ENCODE data around the gene ANKRD17.

ANKRD17 gene

DNA sequence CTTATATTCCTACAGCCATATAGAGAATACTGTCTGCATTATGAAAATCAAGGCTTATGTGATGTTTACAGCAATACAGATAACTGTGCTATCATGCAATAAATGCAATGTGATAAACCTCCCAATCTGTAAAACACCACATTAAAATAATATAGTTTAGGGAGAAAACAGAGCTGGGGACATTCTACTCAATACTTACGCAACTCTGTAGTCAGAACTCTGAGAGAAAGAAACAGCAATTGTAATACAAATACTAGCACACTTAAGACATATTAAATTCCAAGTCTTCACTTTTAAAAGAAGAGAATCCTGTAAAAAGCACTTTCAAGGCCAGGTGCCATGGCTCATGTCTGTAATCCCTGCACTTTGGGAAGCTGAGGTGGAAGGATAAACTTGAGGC, 61.4 kb downstream of the ANKRD17 start:
- no peak for DNase-seq

DNA sequence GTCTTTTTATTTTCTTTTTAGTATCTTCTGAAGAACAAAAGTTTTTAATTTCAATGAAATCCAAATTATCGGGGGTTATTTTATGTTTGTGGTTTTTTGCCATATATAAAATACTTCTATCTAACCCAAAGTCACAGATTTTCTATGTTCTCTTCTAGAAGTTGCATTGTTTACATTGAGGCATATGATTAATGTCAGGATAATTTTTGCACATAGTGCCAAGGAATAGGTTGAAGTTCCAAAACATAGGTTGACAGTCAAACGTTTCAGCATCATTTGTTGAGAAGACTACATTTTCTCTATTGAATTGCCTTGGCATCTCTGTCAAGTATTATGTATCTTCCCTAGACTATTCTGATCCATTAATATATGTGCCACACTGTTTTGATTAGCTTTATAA, 64.5 kb downstream of the ANKRD17 start:
- DNase-seq, result no peak

DNA sequence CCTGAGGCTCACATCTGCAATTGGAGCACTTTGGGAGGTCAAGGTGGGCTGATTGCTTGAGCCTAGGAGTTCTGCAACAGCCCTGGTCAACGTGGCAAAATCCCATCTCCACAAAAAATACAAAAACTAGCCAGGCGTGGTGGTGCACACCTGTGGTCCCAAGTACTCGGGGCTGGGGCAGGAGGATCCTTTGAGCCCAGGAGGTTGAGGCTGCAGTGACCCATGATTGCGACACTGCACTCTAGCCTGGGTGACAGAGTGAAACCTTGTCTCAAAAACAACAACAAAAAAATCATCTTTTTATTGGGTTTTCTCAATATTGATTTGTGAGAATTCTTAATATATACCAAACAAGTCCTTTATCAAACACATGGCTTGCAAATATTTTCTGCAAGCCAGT, 64.9 kb downstream of the ANKRD17 start:
- no peak for DNase-seq

DNA sequence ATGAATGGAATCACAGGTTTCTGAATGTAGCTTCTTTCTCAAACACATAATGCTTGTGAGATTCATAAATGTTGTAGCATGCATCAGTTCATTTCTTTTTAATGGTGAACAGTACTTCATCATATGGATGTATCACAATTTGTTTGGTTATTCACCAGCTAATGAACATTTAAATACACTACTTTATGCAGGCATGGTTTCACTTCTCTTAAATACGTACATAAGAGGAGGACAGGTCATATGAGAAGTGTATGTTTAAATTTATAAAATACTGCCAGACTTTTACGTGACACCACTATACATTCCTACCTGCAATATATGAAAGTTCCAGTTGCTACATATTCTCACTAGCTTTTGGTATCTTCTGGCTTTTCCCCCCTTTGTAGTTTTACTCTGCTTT, 65.4 kb downstream of the ANKRD17 start:
- DNase-seq, result no peak

DNA sequence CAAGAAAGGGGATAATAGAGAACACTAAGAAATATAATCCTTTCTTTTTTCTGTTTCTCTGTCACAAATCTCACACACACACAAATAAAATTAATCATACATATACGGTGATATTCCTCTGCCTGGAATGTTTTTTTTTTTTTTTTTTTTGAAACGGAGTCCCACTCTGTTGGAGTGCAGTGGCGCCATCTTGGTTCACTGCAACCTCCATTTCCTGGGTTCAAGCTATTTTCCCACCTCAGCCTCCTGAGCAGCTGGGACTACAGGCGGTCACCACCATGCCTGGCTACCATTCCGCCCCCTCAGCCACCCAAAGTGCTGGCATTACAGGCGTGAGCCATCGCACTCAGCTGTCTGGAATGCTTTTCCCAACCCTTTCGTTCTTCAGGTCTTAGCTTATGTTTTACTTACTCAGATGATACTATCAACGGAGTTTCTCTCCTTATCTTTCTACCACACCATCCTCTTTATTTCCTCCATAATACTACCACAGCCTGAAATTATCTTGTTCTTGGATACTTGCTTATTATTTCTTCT, 69.3 kb downstream of the ANKRD17 start:
- DNase-seq, result no peak

DNA sequence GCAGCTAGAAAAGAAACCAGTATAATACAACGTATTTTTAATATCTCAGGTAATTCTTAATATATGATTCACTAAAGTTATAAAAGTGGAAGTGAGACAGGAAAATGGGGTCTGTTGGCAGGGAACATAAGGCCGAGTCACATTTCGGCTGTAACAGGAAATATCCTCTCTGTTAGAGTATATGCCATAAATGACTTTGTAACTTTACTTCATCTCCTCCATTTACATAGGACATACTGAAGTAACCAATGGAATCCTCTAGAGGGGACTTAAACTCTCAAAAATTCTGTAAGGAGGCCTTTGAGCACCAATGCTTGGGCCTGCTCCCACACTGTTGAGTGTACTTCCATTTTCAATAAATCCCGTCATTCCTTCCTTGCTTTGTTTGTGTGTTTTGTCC, 71.3 kb downstream of the ANKRD17 start:
- no peak for DNase-seq

DNA sequence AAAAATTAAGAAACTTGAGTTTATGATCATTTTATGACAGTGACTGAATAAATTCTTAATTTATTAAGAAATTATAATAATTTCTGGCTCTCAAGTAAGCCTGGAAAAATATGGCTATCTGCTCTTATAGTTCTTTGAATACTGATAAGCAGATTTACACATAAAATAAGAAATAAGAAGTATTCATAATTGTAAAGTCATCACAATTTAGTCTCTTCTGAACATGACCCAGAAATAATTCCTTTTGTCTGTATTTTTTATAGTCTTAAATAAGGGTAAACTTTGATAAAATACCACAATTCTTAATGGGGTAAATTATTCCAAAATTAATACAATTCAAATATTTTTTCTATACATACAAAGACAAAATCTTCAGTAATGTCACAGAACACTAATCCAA, 72.7 kb downstream of the ANKRD17 start:
- DNase-seq, result no peak

DNA sequence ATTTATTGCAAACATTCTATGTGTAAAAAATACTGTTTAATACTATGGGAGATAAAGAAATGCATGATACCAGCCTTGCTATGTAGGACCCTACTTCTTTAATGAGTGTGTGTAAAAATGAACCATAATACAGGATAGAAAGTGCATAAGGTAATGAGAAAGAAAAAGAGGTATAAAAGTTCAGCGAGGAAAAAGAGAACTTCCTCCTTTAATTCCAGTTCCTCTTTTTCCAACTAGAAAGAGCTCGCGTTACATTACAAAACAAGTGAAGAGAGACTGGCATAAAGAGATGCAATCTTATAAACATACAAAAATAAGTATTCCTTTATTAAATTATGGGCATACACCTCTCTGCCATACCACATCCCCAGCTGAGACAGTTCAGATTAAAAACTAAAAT, 77.4 kb downstream of the ANKRD17 start:
- no peak for DNase-seq

DNA sequence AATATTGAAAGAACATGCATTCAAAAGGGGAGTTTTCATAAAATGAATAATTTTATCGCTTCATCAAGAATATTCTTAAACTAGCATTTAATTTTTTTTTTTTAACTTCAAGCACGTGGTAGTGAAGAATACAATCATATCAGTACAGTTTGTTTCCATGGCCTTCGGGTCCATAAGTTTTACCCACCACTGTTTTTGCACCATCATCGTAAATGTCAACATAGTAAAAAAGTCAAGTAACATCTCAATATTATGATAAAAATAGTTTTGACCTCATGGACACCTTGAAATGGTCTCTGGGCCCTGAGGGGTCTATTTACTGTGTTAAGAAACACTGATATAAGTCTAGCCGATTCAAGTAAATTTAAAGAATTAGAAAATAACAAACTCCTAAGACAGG, 80.2 kb downstream of the ANKRD17 start:
- no peak for DNase-seq

DNA sequence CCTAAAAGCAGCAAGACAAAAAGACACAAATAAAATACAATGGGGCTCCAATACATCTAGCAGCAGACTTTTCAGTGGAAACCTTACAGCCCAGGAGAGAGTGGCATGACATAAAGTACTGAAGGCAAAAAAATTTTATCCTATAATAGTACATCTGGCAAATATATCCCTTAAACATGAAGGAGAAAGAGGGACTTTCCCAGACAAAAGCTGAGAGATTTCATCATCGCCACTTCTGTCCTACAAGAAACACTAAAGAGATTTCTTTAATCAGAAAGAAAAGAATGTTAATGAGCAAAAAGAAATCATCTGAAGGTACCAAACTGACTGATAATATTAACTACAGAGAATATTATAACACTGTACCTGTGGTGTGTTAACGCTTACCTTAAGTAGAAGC, 86.4 kb downstream of the ANKRD17 start:
- DNase-seq, result no peak

DNA sequence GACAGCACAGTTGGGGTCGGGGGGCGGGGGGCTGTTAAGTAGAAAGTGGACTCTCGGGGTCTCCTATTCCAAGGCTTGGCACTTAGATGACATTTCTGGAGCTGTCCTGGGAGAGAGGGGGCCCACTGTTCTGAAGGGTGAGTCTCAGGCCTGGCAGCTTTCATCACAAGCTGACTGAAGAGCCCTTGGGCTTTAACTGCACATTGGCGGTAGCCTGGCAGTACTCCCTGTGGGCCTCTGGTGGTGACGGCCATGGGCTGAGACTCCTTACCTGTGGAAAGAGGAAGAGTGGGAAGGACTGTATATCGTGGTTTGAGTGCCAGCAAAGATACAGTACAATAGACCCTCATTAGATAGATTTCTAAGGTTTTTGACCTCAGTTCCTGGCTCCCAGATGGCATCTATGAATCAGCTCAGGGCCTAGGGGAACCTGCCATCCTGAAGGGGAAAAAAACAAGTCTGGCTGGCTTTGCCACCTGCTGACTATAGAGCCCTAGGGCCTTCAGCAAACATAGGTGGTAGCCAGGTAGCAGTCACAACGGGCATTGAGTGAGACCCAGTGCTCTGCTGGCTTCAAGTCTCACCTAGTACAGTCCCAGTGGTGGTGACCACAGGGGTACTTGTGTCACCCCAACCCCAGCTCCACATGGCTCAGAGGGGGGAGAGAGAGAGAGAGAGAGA, 87.9 kb downstream of the ANKRD17 start:
- DNase-seq, result no peak

DNA sequence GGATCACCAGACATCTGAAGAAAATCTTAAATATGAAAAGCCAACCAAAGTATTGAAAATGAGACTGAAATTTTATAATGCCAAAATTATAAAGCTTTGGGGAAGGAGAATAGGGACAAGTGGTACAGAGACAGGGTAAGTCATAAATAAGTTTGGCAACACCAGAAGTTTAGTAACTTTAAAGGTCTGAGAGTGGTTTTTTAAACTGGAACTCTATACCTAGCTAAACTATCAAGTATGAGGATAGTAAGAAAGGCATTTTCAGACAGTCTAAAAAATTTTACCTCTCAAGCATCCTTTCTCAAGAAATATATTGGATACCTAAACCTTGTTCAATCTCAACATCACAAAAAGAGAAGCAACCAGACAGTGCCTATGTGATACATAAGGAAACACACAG, 92.4 kb downstream of the ANKRD17 start:
- DNase-seq, result no peak

DNA sequence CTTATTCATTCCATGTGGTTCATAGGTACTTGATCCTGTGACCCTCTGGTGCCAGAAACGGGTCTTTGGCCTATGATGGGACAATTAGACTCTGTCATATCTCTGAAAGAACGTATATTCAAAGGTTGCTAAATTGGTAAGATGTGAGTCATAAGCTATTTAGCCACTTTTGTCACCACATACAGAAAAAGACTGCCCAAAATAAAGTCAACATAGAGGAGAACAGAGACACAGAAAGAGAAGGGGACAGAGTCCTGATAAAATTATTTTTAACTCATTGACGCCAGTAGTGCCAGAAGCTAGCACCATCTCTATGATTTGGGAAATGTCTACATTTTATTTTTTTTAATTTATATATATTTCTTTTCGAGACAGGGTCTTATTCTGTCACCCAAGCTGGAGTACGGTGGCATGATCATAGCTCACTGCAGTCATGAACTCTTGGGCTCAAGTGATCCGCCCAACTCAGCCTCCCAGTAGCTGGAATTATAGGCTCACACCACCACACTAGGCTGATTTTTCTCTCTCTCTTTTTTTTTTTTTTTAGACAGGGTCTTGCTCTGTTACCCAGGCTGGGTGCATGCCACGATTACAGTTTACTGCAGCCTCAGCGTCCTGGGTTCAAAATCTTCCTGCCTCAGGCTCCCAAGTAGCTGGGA, 96.9 kb downstream of the ANKRD17 start:
- no peak for DNase-seq

DNA sequence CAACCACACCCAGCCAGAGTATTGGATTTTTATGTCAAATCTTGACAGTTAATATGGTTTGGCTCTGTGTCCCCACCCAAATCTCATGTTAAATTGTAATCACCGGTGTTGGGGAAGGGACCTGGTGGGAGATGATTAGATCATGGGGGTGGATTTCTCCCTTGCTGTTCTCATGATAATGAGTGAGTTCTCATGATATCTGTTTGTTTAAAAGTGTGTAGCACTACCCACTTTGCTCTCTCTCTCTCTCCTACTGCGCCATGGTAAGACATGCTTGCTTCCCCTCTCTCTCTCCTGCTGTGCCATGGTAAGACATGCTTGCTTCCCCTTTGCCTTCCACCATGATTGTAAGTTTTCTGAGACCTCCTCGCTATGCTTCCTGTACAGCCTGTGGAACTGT, 102.2 kb downstream of the ANKRD17 start:
- DNase-seq, result no peak

DNA sequence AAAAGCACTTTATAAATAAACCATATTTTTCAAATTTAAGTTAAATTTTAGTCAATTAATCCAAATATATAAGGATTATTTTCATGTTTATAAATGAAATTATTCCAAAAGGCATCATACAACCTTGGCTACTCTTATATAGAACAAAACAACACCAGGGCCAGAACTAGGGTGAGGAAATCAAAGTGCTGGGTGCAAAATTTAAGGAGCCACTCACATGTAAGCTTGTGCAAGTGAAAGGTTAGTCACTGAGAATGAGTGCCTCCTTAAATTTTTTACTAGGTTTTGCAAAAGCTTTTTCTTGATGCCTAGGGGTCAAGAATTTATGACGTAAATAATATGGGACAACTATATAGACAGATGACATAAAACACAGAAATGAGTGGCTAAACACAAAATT, 105.7 kb downstream of the ANKRD17 start:
- DNase-seq, result no peak

DNA sequence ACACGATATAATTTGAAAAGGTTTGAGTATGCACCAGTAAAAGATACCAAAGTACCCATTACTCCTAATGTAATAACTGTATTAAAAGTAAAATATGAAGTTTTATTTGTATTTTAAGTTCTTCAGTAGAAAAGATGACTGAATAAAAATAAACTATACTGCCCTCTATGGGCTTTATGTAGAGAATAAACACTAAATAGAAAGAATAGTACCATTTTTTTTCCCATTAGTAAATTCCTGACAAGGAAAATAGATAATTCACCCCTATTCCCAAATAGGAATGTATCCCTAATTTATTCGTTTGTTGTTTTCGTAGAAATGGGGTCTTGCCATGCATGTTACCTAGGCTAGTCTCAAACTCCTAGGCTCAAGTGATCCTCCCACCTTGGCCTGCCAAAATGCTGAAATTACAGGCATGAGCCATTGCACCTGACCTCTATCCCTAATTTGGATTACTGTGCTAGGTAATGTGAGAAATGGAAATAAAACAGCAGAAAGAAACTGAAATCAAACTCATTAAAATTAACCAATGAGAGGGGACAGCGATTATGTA, 115.5 kb downstream of the ANKRD17 start:
- no peak for DNase-seq

DNA sequence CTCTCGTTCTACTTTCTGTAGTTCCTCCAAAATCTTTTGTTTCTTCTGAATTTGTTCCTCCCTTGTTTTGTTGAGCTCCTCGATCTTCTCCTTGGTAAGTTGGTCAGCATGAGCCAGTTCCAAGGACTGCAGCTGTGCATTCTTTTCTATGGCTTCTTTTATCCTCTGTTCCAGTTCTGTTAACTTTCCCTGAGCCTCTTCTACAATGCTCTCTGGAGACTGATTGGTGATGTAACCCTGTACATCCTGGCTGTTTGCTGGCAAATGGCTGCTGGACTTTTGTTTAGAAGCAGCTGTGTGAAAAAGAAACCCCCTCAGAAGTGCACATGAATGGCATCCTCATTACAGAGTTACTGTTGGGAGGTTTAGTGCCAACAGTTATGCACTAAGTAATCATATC, 118.6 kb downstream of the ANKRD17 start:
- peak; percentile 28 for DNase-seq

DNA sequence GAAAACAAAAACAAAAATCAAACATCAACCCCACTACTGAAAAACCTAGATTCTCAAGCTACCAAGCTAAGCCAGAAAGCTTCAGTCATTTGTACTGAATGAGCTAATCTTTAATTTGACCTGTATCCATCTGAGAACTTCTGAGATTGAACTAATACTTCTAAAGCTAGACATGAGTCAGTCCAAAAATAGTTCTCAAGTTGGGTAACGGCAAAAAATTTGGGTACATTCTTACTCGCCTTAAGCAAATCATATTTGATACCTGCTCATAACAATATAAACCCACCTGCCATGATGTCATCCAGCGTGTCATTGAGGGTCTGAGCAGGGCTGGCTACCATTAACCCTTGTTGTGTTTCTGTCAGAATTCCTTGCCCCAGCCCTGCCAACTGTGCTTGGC, 119.4 kb downstream of the ANKRD17 start:
- DNase-seq, result no peak

DNA sequence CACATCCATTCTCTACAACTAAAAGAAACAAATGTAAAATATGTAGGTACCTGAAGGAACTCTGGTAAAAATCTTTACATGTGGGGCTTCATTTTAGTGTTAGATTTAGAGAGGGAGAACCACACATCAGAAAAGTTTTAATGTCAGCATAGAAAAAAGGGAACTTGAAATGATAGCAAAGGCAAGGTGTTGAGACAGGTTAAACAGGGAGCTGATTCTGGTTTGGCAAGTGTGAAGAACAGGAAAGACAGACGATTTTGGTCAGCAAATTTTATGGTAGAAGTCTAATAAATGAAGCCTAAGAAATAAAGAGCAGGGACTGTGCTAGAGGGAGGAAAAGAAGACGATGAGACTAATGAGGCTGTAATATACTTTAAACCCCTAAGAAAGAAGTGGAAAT, 121.5 kb downstream of the ANKRD17 start:
- DNase-seq, result no peak

DNA sequence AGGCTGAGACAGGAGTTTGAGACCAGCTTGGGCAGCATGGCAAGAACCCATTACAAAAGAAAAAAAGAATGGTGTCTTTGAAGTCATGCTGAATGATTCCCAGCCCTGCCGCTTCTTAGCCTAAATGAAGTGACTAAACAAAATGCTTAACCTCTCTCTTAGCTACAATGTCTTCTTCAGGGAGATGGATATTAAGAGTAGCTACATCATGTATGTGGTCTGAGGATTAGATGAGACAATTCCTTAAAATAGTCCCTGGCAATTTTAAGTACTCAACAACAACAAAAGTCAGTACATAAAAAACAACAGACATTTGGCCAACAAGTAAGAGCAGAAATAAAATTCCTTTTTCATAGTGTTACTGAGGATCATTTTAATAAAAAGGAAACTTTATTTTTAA, 124.8 kb downstream of the ANKRD17 start:
- DNase-seq, result no peak

DNA sequence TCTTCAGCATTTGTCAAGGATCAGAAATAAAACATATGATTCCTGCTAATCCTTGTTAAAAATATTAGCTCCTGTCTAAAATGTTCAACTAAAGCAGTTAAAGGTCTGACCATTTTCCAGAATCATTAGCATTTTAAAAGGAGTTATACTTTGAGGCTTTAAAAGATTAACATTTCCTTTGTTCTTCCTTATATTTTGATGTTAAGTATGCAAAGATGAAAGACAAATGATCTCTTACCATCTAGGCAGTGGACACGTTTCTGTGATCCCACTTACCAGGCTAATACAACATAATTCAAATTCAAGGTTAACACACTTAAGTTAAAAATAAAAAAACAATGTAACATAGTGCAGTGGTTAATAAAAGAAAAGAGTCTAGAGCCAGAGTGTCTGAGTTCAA, 127.3 kb downstream of the ANKRD17 start:
- DNase-seq, result no peak

DNA sequence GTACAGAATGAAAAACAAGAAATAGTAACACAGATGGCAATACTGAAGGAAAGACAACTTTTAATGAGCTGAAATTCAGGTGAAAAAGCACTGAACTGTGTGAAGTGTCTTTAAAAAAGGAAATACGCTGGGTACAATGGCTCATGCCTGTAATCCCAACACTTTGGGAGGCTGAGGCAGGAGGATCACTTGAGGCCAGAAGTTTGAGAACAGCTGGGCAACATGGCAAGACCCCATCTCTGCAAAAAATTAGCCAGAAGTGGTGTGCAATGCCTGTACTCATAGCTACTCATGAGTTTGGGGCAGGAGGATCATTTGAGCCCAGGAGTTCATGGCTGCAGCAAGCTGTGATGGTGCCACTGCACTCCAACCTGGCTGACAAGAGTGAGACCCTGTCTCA, 129.3 kb downstream of the ANKRD17 start:
- DNase-seq, result no peak

DNA sequence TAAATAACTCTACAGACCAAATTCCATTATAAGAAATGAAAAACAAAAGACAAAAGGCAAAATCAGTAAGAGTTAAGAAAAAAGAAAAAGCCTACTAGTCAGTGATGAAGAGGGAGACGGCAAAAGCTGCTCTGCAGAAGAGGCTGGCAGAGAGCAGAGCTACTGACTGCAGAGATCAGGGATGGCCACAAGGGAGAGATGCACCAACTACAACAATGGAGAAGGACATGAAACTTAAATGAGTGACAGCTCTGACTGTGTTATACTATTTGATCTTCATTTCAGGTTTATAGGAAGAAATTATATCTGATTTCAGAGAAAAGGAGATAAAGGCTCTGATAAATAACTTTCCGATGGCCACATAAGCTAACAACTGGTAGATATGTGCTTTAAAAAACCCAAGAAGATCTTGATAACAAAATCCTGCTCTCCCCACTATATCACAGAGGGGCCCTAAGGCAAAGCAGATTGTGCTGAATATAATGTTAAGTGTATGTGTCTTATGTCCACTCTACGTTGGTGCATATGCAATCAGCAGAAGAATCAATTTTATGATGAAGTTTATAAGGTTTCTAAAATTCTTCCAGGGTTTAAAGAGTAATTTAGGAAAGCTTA, 130.7 kb downstream of the ANKRD17 start:
- no peak for DNase-seq

DNA sequence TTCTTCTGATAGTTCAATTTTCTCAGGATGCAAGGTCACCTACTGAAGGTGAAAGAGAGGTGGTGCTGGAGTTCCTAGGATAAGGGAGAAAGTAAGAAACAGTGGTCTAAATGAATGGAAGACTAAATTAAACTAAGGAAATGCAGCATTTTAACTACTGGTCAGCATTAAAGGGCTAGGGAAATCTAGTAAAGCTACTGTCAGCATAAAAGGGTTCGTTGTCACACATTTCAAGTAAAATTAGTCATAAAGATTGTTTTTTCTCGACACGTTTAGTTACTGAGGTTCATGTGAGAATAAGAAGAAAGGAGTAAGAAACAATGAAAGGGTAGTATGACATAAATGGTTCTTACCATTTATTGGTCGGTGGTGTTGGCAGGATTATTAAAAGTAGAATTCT, 149.1 kb downstream of the ANKRD17 start:
- DNase-seq, result no peak
